GM18519 (cell line): ENCODE results near the gene SLC7A14.

Experiments
- ATAC-seq: cut with Tn5 transposase; IDR thresholded peaks from one replicate; pipeline ENCODE4 v1.9.1; 2021; ENCODE audit warnings: mild to moderate bottlenecking, moderate library complexity; ENCODE audit not compliant: unreplicated experiment, low FRiP score

SLC7A14 gene

GRCh38 chr3:170500995-170501394, 84.9 kb downstream of the SLC7A14 start:
- no peak for ATAC-seq

- no peak for ATAC-seq
Measured at GRCh38 chr3:170500462-170500861, 85.4 kb downstream of the SLC7A14 start.

- ATAC-seq, result no peak
Measured at GRCh38 chr3:170499562-170500156, 86.2 kb downstream of the SLC7A14 start.

GRCh38 chr3:170497207-170498095, 88.4 kb downstream of the SLC7A14 start:
- ATAC-seq, result no peak

GRCh38 chr3:170496868-170497140, 89.1 kb downstream of the SLC7A14 start:
- ATAC-seq, result no peak

GRCh38 chr3:170496026-170496867, 89.6 kb downstream of the SLC7A14 start:
- no peak for ATAC-seq

- no peak for ATAC-seq
Measured at GRCh38 chr3:170494766-170495165, 91.1 kb downstream of the SLC7A14 start.

- no peak for ATAC-seq
Measured at GRCh38 chr3:170493712-170494182, 92.1 kb downstream of the SLC7A14 start.

GRCh38 chr3:170491901-170492300, 94.0 kb downstream of the SLC7A14 start:
- ATAC-seq, result no peak

GRCh38 chr3:170490828-170491560, 94.9 kb downstream of the SLC7A14 start:
- no peak for ATAC-seq

- no peak for ATAC-seq
Measured at GRCh38 chr3:170488802-170489201, 97.1 kb downstream of the SLC7A14 start.

- ATAC-seq, result no peak
Measured at GRCh38 chr3:170487031-170487430, 98.8 kb downstream of the SLC7A14 start.

GRCh38 chr3:170486398-170486797, 99.5 kb downstream of the SLC7A14 start:
- ATAC-seq, result no peak

GRCh38 chr3:170485696-170486095, 100.2 kb downstream of the SLC7A14 start:
- no peak for ATAC-seq

GRCh38 chr3:170485294-170485693, 100.6 kb downstream of the SLC7A14 start:
- ATAC-seq, result no peak

GRCh38 chr3:170484869-170485268, 101.0 kb downstream of the SLC7A14 start:
- no peak for ATAC-seq

- no peak for ATAC-seq
Measured at GRCh38 chr3:170483485-170484262, 102.2 kb downstream of the SLC7A14 start.

GRCh38 chr3:170482199-170482598, 103.7 kb downstream of the SLC7A14 start:
- no peak for ATAC-seq

GRCh38 chr3:170480111-170480510, 105.8 kb downstream of the SLC7A14 start:
- ATAC-seq, result no peak

- no peak for ATAC-seq
Measured at GRCh38 chr3:170477395-170477794, 108.5 kb downstream of the SLC7A14 start.
